HCT116 (cell line): ENCODE results near the gene TATDN2. TPM values are rescaled to one million over a fixed set of nuclear protein-coding genes. Genes with fewer than 3 reads are reported as not detected.

ENCODE experiments used
- ATAC-seq: fragments of 200-7000 bp; cut with Tn5 transposase; 2 replicates; pipeline ENCODE4 v1.9.1; 2020; ENCODE audit warnings: mild to moderate bottlenecking, moderate library complexity
- BruUV-seq: library from RNA; stranded (reverse); fragments of 400-500 nt; replicated peaks from 2 replicates; lab custom pipeline; 2021; lab: Mats Ljungman, UMichigan
- CTCF ChIA-PET: fragments of 300-600 bp; sonication (Branson Sonifier 250); formaldehyde crosslinking; loops from one replicate; lab custom pipeline; 2021; ENCODE audit warnings: antibody characterized with exemption; lab: Charles Lee
- POLR2A ChIA-PET: fragments of 300-600, 350-600 bp; sonication (Branson Sonifier 250); formaldehyde crosslinking; loops from one replicate; lab custom pipeline; 2021; ENCODE audit warnings: antibody characterized with exemption; lab: Charles Lee
- RAD21 ChIA-PET, 2 experiments: fragments of 300-600 bp; sonication (Branson Sonifier 250); formaldehyde crosslinking; loops; one replicate each; lab custom pipeline; 2023; ENCODE audit warnings: low total read pairs in 2 of 2; ENCODE audit not compliant: uncharacterized antibody in 2 of 2, unreplicated experiment in 2 of 2, low non-redundant PET in 1 of 2; lab: Charles Lee
- DNase-seq: peaks from one replicate; pipeline ENCODE4 v3.0.0-alpha.2; 2010; ENCODE audit warnings: low read depth, low spot score
- H2AFZ ChIP-seq: fragments of 200-600 bp; shearing (Covaris generic), sonication (generic); 2 replicates; pipeline ENCODE4 v1.6.1; 2017; ENCODE audit warnings: low read depth, mixed run types, mixed read lengths, antibody characterized with exemption, low read length; ENCODE audit not compliant: poor library complexity, severe bottlenecking
- H3K27ac ChIP-seq: 2 replicates; pipeline ENCODE4 v1.5.1; 2012; ENCODE audit warnings: low read depth, low read length
- H3K27me3 ChIP-seq: fragments of 200-600 bp; sonication (generic); 2 replicates; pipeline ENCODE4 v1.6.1; 2016; ENCODE audit warnings: mixed run types, low read length, mixed read lengths; ENCODE audit not compliant: insufficient read depth
- H3K36me3 ChIP-seq, 2 experiments: fragments of 200-500 bp in 1 of 2; fragments of 200-600 bp in 1 of 2; sonication (Bioruptor generic) in 1 of 2; sonication (generic) in 1 of 2; 2 replicates each; pipeline versions ENCODE4 v1.5.1 to v1.6.1; 2014 to 2016; ENCODE audit warnings: low read length in 2 of 2, inconsistent platforms in 1 of 2, mixed read lengths in 1 of 2, mixed run types in 1 of 2; ENCODE audit not compliant: insufficient read depth in 2 of 2, control insufficient read depth in 1 of 2
- H3K4me1 ChIP-seq, 2 experiments: fragments of 200-600 bp in 1 of 2; sonication (generic) in 1 of 2; 2 replicates each; pipeline versions ENCODE4 v1.5.1 to v1.6.1; 2012 to 2017; ENCODE audit warnings: low read length in 2 of 2, inconsistent platforms in 1 of 2, mild to moderate bottlenecking in 1 of 2, mixed read lengths in 1 of 2, mixed run types in 1 of 2, moderate library complexity in 1 of 2; ENCODE audit not compliant: insufficient read depth in 2 of 2, control insufficient read depth in 1 of 2
- H3K4me2 ChIP-seq: fragments of 200-600 bp; sonication (generic); 2 replicates; pipeline ENCODE4 v1.6.1; 2017; ENCODE audit warnings: mixed run types, low read length, mixed read lengths
- H3K4me3 ChIP-seq, 2 experiments: fragments of 200-600 bp in 1 of 2; sonication (generic) in 1 of 2; replicated peaks in 1 of 2; 2 replicates each; pipeline ENCODE4 v1.5.1; 2011 to 2016; ENCODE audit warnings: low read length in 2 of 2, control low read depth in 1 of 2, low read depth in 1 of 2, mild to moderate bottlenecking in 1 of 2, mixed read lengths in 1 of 2, mixed run types in 1 of 2
- H3K79me2 ChIP-seq: fragments of 200-600 bp; sonication (generic); 2 replicates; pipeline ENCODE4 v1.6.1; 2017; ENCODE audit warnings: mild to moderate bottlenecking, mixed run types, low read length, moderate library complexity, mixed read lengths; ENCODE audit not compliant: insufficient read depth
- H3K9ac ChIP-seq: fragments of 200-600 bp; sonication (generic); 2 replicates; pipeline ENCODE4 v1.6.1; 2016; ENCODE audit warnings: low read length, mixed read lengths
- H3K9me2 ChIP-seq: fragments of 200-600 bp; sonication (generic), shearing (Covaris generic); 2 replicates; pipeline ENCODE4 v1.6.1; 2017; ENCODE audit warnings: mixed run types, mild to moderate bottlenecking, moderate library complexity; ENCODE audit not compliant: insufficient read depth
- H3K9me3 ChIP-seq, 2 experiments: fragments of 200-500 bp in 1 of 2; fragments of 200-600 bp in 1 of 2; sonication (Bioruptor generic) in 1 of 2; sonication (generic) in 1 of 2; 2 replicates each; pipeline ENCODE4 v1.6.1; 2014 to 2017; ENCODE audit warnings: low read length in 2 of 2, mixed read lengths in 2 of 2, inconsistent platforms in 1 of 2, low read depth in 1 of 2, mild to moderate bottlenecking in 1 of 2, mixed run types in 1 of 2, moderate library complexity in 1 of 2; ENCODE audit not compliant: control insufficient read depth in 1 of 2, insufficient read depth in 1 of 2
- H4K20me1 ChIP-seq: fragments of 200-600 bp; sonication (generic), shearing (Covaris generic); 2 replicates; pipeline ENCODE4 v1.6.1; 2017; ENCODE audit warnings: mixed run types, mild to moderate bottlenecking, moderate library complexity; ENCODE audit not compliant: insufficient read depth
- ATF3 ChIP-seq: IDR thresholded peaks from 2 replicates; pipeline ENCODE4 v1.6.1; 2012
- CBX3 ChIP-seq: IDR thresholded peaks from 2 replicates; pipeline ENCODE4 v1.6.1; 2012; ENCODE audit warnings: low read depth
- CEBPB ChIP-seq: IDR thresholded peaks from 2 replicates; pipeline ENCODE4 v1.6.1; 2012; ENCODE audit warnings: low read depth
- CTCF ChIP-seq, 3 experiments: fragments of 200-600 bp in 1 of 3; sonication (generic) in 1 of 3; IDR thresholded peaks in 2 of 3; conservative IDR thresholded peaks in 1 of 3; 2 replicates each; pipeline ENCODE4 v1.5.1; 2012 to 2017; ENCODE audit warnings: low read depth in 2 of 3, low read length in 2 of 3, antibody characterized with exemption in 1 of 3, borderline replicate concordance in 1 of 3, control low read depth in 1 of 3, mild to moderate bottlenecking in 1 of 3, mixed read lengths in 1 of 3, mixed run types in 1 of 3, moderate library complexity in 1 of 3; ENCODE audit not compliant: insufficient read depth in 1 of 3
- ELF1 ChIP-seq: IDR thresholded peaks from 2 replicates; pipeline ENCODE4 v1.6.1; 2012; ENCODE audit warnings: low read depth, borderline replicate concordance
- EZH2 ChIP-seq: fragments of 200-600 bp; sonication (generic); IDR thresholded peaks from 2 replicates; pipeline ENCODE4 v1.6.1; 2017; ENCODE audit warnings: antibody characterized with exemption, mixed run types
- EZH2phosphoT487 ChIP-seq: fragments of 200-600 bp; IDR thresholded peaks from 2 replicates; pipeline ENCODE4 v1.6.1; 2018; ENCODE audit warnings: antibody characterized with exemption, borderline replicate concordance
- JUND ChIP-seq: IDR thresholded peaks from 2 replicates; pipeline ENCODE4 v1.6.1; 2012
- POLR2A ChIP-seq: IDR thresholded peaks from 2 replicates; pipeline ENCODE4 v1.7.0; 2011; ENCODE audit warnings: borderline replicate concordance; ENCODE audit not compliant: insufficient read depth, insufficient read length; ENCODE audit errors: extremely low read depth
- POLR2AphosphoS5 ChIP-seq: IDR thresholded peaks from 2 replicates; pipeline ENCODE4 v1.6.1; 2011; ENCODE audit warnings: mild to moderate bottlenecking, low read depth, low read length, moderate library complexity
- RAD21 ChIP-seq: IDR thresholded peaks from 2 replicates; pipeline ENCODE4 v1.6.1; 2012; ENCODE audit warnings: low read depth, mild to moderate bottlenecking
- REST ChIP-seq: IDR thresholded peaks from 2 replicates; pipeline ENCODE4 v1.6.1; 2012; ENCODE audit warnings: low read depth
- SIN3A ChIP-seq: IDR thresholded peaks from 2 replicates; pipeline ENCODE4 v1.6.1; 2012; ENCODE audit warnings: low read depth
- SP1 ChIP-seq: IDR thresholded peaks from 2 replicates; pipeline ENCODE4 v1.6.1; 2012; ENCODE audit warnings: low read depth
- SRF ChIP-seq: IDR thresholded peaks from 2 replicates; pipeline ENCODE4 v1.6.1; 2012; ENCODE audit warnings: low read depth
- TCF7L2 ChIP-seq: IDR thresholded peaks from 2 replicates; pipeline ENCODE4 v1.7.0; 2011; ENCODE audit warnings: borderline replicate concordance, inconsistent platforms; ENCODE audit not compliant: insufficient read depth, insufficient read length; ENCODE audit errors: extremely low read depth
- YY1 ChIP-seq: IDR thresholded peaks from 2 replicates; pipeline ENCODE4 v1.6.1; 2011; ENCODE audit warnings: low read length, low read depth, moderate library complexity, mild to moderate bottlenecking; ENCODE audit not compliant: insufficient replicate concordance; ENCODE audit errors: extremely low read depth
- ZNF274 ChIP-seq: fragments of 200-500 bp; sonication (Bioruptor generic); IDR thresholded peaks from 2 replicates; pipeline ENCODE4 v1.6.1; 2014; ENCODE audit warnings: mild to moderate bottlenecking, low read depth, low read length, inconsistent platforms
- intact Hi-C: fragments of 100-400 bp; cut with micrococcal nuclease; formaldehyde crosslinking; loops from 2 replicates; pipeline ENCODE4 v1.10.0; 2022
- total RNA-seq: library from RNA; stranded (reverse); gene quantifications from one replicate; pipeline ENCODE4 v1.2.1, GENCODE V29; 2021; ENCODE audit not compliant: unreplicated experiment

TATDN2 gene
- total RNA-seq, 1 experiment from 2014 or later, result 26.8 TPM

- H3K9ac ChIP-seq, result no peak overlapping the region
- intact Hi-C loops, result no loop called here
- H3K4me1 ChIP-seq, result no peaks in the 10 kb centered on the region
- no peaks in the 10 kb centered on the region for H3K9me2 ChIP-seq
- H3K36me3 ChIP-seq, result peaks cover 32 to 43% of the 10 kb centered on the region in 2 experiments
- no peak overlapping the region for H3K4me3 ChIP-seq
- ATAC-seq (no peak), DNase-seq (no peak)
- RAD21 ChIA-PET, result no interaction called here
- no peaks in the 10 kb centered on the region for H3K27me3 ChIP-seq
- CTCF ChIA-PET, result no interaction called here
- H2AFZ ChIP-seq, result no peak overlapping the region
- no peak overlapping the region for H3K27ac ChIP-seq
- no peak overlapping the region for H3K4me2 ChIP-seq
- BruUV-seq, result no TSS peak
- H3K9me3 ChIP-seq, result no peaks in the 10 kb centered on the region
- POLR2A ChIA-PET, result no interaction called here
- H4K20me1 ChIP-seq, result no peaks in the 10 kb centered on the region
- TF ChIP-seq POLR2A (no peak), ZNF274 (no peak), SRF (no peak), CBX3 (no peak), EZH2 (no peak), SP1 (no peak), YY1 (no peak), CTCF (IDR thresholded peaks at IDR 0.05 in 2 of 3, conservative IDR thresholded peaks at IDR 0.05 in 1 of 3; ENCODE audit: borderline replicate concordance in 1 of 3, insufficient read depth in 1 of 3, low read depth in 2 of 3, low read length in 2 of 3) (no peak), CEBPB (no peak), TCF7L2 (no peak), JUND (no peak), EZH2phosphoT487 (no peak), REST (no peak), RAD21 (no peak), POLR2AphosphoS5 (no peak), SIN3A (no peak), ATF3 (no peak), ELF1 (no peak)
- no peaks in the 10 kb centered on the region for H3K79me2 ChIP-seq
Observed at GRCh38 chr3:10300087-10300486, 51.8 kb downstream of the TATDN2 start.
